ENCODE measurements around the gene LDAH.

LDAH gene

GRCh38 chr2:20674309-20674965, 148.5 kb downstream of the LDAH start:
- H2BK120ac ChIP-seq (ENCODE audit: low read depth, low read length), result no peak overlapping the region
- no peak overlapping the region for H4K91ac ChIP-seq (ENCODE audit: low read depth, low read length, poor library complexity)
- H3K4me3 ChIP-seq (ENCODE audit: low read length in 2 of 2), result no peak overlapping the region
- H3K27me3 ChIP-seq (ENCODE audit: control insufficient read depth in 3 of 3, insufficient read depth in 3 of 3, low read depth in 1 of 3, low read length in 3 of 3), result peaks cover 2 to 47% (median 23%) of the 10 kb centered on the region in 3 experiments
- no peak overlapping the region for H3K14ac ChIP-seq (ENCODE audit: low read length)
- H3K18ac ChIP-seq (ENCODE audit: low read length), result no peak overlapping the region
- H3K23ac ChIP-seq (ENCODE audit: low read depth, low read length, poor library complexity), result no peak overlapping the region
- H4K8ac ChIP-seq (ENCODE audit: low read depth, low read length), result no peak overlapping the region
- H3K27ac ChIP-seq (replicated peaks; ENCODE audit: low read length), result no peak overlapping the region
- H2BK15ac ChIP-seq (ENCODE audit: low read length), result no peak overlapping the region
- H3K4me2 ChIP-seq (ENCODE audit: insufficient read depth, low read length, poor library complexity, severe bottlenecking), result no peak overlapping the region
- H3K4me1 ChIP-seq (ENCODE audit: control insufficient read depth in 2 of 2, insufficient read depth in 1 of 2, low read depth in 1 of 2, low read length in 2 of 2), result peaks cover 4 to 22% of the 10 kb centered on the region in 2 donors
- no peak for DNase-seq (ENCODE audit: low spot score)
- peaks cover 0 to 19% of the 10 kb centered on the region in 2 donors for H3K36me3 ChIP-seq (replicated peaks in 1 of 2; ENCODE audit: control insufficient read depth in 2 of 2, insufficient read depth in 2 of 2, low read length in 2 of 2)
- H2BK12ac ChIP-seq (ENCODE audit: low read length), result no peak overlapping the region
- H2AFZ ChIP-seq (ENCODE audit: low read length), result no peak overlapping the region
- H3K9me3 ChIP-seq (replicated peaks in 1 of 2; ENCODE audit: control insufficient read depth in 2 of 2, insufficient read depth in 1 of 2, low read depth in 1 of 2, low read length in 2 of 2), result peaks cover 0 to 10% of the 10 kb centered on the region in 2 donors
- no CpG with 5 or more reads among the region's 11 CpGs for WGBS, 2 donors (ENCODE audit: extremely low coverage in 2 of 2, insufficient read length in 2 of 2, insufficient replicate concordance in 1 of 2)
- H3K4ac ChIP-seq (ENCODE audit: low read length), result no peak overlapping the region
- no peaks in the 10 kb centered on the region for H3K79me1 ChIP-seq (ENCODE audit: low read depth, low read length)
- H2BK5ac ChIP-seq (ENCODE audit: low read length), result no peak overlapping the region
- no peak overlapping the region for H3K9ac ChIP-seq (ENCODE audit: low read depth, low read length, poor library complexity)
- no peak overlapping the region for H2AK5ac ChIP-seq (ENCODE audit: low read depth, low read length)

- H3K4me1 ChIP-seq (ENCODE audit: control insufficient read depth in 2 of 2, insufficient read depth in 1 of 2, low read depth in 1 of 2, low read length in 2 of 2), result peaks cover 4 to 22% of the 10 kb centered on the region in 2 donors
- H3K23ac ChIP-seq (ENCODE audit: low read depth, low read length, poor library complexity), result no peak overlapping the region
- no peak overlapping the region for H2BK5ac ChIP-seq (ENCODE audit: low read length)
- H2BK15ac ChIP-seq (ENCODE audit: low read length), result no peak overlapping the region
- no peak overlapping the region for H2BK120ac ChIP-seq (ENCODE audit: low read depth, low read length)
- no peak overlapping the region for H3K4ac ChIP-seq (ENCODE audit: low read length)
- H3K27me3 ChIP-seq (ENCODE audit: control insufficient read depth in 3 of 3, insufficient read depth in 3 of 3, low read depth in 1 of 3, low read length in 3 of 3), result peaks cover 7 to 54% (median 29%) of the 10 kb centered on the region in 3 experiments
- H2AK5ac ChIP-seq (ENCODE audit: low read depth, low read length), result no peak overlapping the region
- H3K4me3 ChIP-seq (ENCODE audit: low read length in 2 of 2), result no peak overlapping the region
- no peak for DNase-seq (ENCODE audit: low spot score)
- no CpG with 5 or more reads among the region's 5 CpGs for WGBS, 2 donors (ENCODE audit: extremely low coverage in 2 of 2, insufficient read length in 2 of 2, insufficient replicate concordance in 1 of 2)
- H3K27ac ChIP-seq (replicated peaks; ENCODE audit: low read length), result no peak overlapping the region
- no peaks in the 10 kb centered on the region for H3K79me1 ChIP-seq (ENCODE audit: low read depth, low read length)
- no peak overlapping the region for H2AFZ ChIP-seq (ENCODE audit: low read length)
- peaks cover 0 to 15% of the 10 kb centered on the region in 2 donors for H3K36me3 ChIP-seq (replicated peaks in 1 of 2; ENCODE audit: control insufficient read depth in 2 of 2, insufficient read depth in 2 of 2, low read length in 2 of 2)
- H3K4me2 ChIP-seq (ENCODE audit: insufficient read depth, low read length, poor library complexity, severe bottlenecking), result no peak overlapping the region
- no peak overlapping the region for H4K8ac ChIP-seq (ENCODE audit: low read depth, low read length)
- H3K18ac ChIP-seq (ENCODE audit: low read length), result peak overlapping the region; percentile 33
- no peak overlapping the region for H4K91ac ChIP-seq (ENCODE audit: low read depth, low read length, poor library complexity)
- H2BK12ac ChIP-seq (ENCODE audit: low read length), result no peak overlapping the region
- H3K9ac ChIP-seq (ENCODE audit: low read depth, low read length, poor library complexity), result no peak overlapping the region
- H3K14ac ChIP-seq (ENCODE audit: low read length), result no peak overlapping the region
- peaks cover 0 to 10% of the 10 kb centered on the region in 2 donors for H3K9me3 ChIP-seq (replicated peaks in 1 of 2; ENCODE audit: control insufficient read depth in 2 of 2, insufficient read depth in 1 of 2, low read depth in 1 of 2, low read length in 2 of 2)
Measured at GRCh38 chr2:20673686-20674308, 149.1 kb downstream of the LDAH start.

- peaks cover 0 to 10% of the 10 kb centered on the region in 2 donors for H3K9me3 ChIP-seq (replicated peaks in 1 of 2; ENCODE audit: control insufficient read depth in 2 of 2, insufficient read depth in 1 of 2, low read depth in 1 of 2, low read length in 2 of 2)
- no peak overlapping the region for H3K4me2 ChIP-seq (ENCODE audit: insufficient read depth, low read length, poor library complexity, severe bottlenecking)
- H2BK12ac ChIP-seq (ENCODE audit: low read length), result no peak overlapping the region
- no peak overlapping the region for H2AK5ac ChIP-seq (ENCODE audit: low read depth, low read length)
- no peak overlapping the region for H2BK5ac ChIP-seq (ENCODE audit: low read length)
- H3K4me3 ChIP-seq (ENCODE audit: low read length in 2 of 2), result no peak overlapping the region
- peaks cover 10 to 22% of the 10 kb centered on the region in 2 donors for H3K4me1 ChIP-seq (ENCODE audit: control insufficient read depth in 2 of 2, insufficient read depth in 1 of 2, low read depth in 1 of 2, low read length in 2 of 2)
- H3K4ac ChIP-seq (ENCODE audit: low read length), result no peak overlapping the region
- H3K27ac ChIP-seq (replicated peaks; ENCODE audit: low read length), result no peak overlapping the region
- H2BK120ac ChIP-seq (ENCODE audit: low read depth, low read length), result no peak overlapping the region
- H2BK15ac ChIP-seq (ENCODE audit: low read length), result no peak overlapping the region
- no peak overlapping the region for H3K14ac ChIP-seq (ENCODE audit: low read length)
- peaks cover 22 to 68% (median 40%) of the 10 kb centered on the region in 3 experiments for H3K27me3 ChIP-seq (ENCODE audit: control insufficient read depth in 3 of 3, insufficient read depth in 3 of 3, low read depth in 1 of 3, low read length in 3 of 3)
- no peak overlapping the region for H2AFZ ChIP-seq (ENCODE audit: low read length)
- no peak for DNase-seq (ENCODE audit: low spot score)
- no peak overlapping the region for H4K91ac ChIP-seq (ENCODE audit: low read depth, low read length, poor library complexity)
- H3K18ac ChIP-seq (ENCODE audit: low read length), result peak overlapping the region; percentile 32
- peaks cover 0 to 10% of the 10 kb centered on the region in 2 donors for H3K36me3 ChIP-seq (replicated peaks in 1 of 2; ENCODE audit: control insufficient read depth in 2 of 2, insufficient read depth in 2 of 2, low read length in 2 of 2)
- H3K23ac ChIP-seq (ENCODE audit: low read depth, low read length, poor library complexity), result no peak overlapping the region
- no peaks in the 10 kb centered on the region for H3K79me1 ChIP-seq (ENCODE audit: low read depth, low read length)
- H3K9ac ChIP-seq (ENCODE audit: low read depth, low read length, poor library complexity), result no peak overlapping the region
- H4K8ac ChIP-seq (ENCODE audit: low read depth, low read length), result no peak overlapping the region
- WGBS, 2 donors (ENCODE audit: extremely low coverage in 2 of 2, insufficient read length in 2 of 2, insufficient replicate concordance in 1 of 2), result no CpG with 5 or more reads among the region's 18 CpGs
Measured at GRCh38 chr2:20672201-20672951, 150.5 kb downstream of the LDAH start.

- H2BK5ac ChIP-seq (ENCODE audit: low read length), result no peak overlapping the region
- no peak for DNase-seq (ENCODE audit: low spot score)
- H3K36me3 ChIP-seq (replicated peaks in 1 of 2; ENCODE audit: control insufficient read depth in 2 of 2, insufficient read depth in 2 of 2, low read length in 2 of 2), result peaks cover 0 to 5% of the 10 kb centered on the region in 2 donors
- no peak overlapping the region for H3K4ac ChIP-seq (ENCODE audit: low read length)
- no CpG with 5 or more reads among the region's 13 CpGs for WGBS, 2 donors (ENCODE audit: extremely low coverage in 2 of 2, insufficient read length in 2 of 2, insufficient replicate concordance in 1 of 2)
- H2AK5ac ChIP-seq (ENCODE audit: low read depth, low read length), result no peak overlapping the region
- no peak overlapping the region for H3K27ac ChIP-seq (replicated peaks; ENCODE audit: low read length)
- no peaks in the 10 kb centered on the region for H3K79me1 ChIP-seq (ENCODE audit: low read depth, low read length)
- no peak overlapping the region for H3K14ac ChIP-seq (ENCODE audit: low read length)
- H2AFZ ChIP-seq (ENCODE audit: low read length), result no peak overlapping the region
- H3K18ac ChIP-seq (ENCODE audit: low read length), result no peak overlapping the region
- no peak overlapping the region for H4K91ac ChIP-seq (ENCODE audit: low read depth, low read length, poor library complexity)
- no peak overlapping the region for H4K8ac ChIP-seq (ENCODE audit: low read depth, low read length)
- no peak overlapping the region for H3K4me2 ChIP-seq (ENCODE audit: insufficient read depth, low read length, poor library complexity, severe bottlenecking)
- H2BK120ac ChIP-seq (ENCODE audit: low read depth, low read length), result no peak overlapping the region
- H3K4me3 ChIP-seq (ENCODE audit: low read length in 2 of 2), result no peak overlapping the region
- H2BK12ac ChIP-seq (ENCODE audit: low read length), result no peak overlapping the region
- H3K9me3 ChIP-seq (replicated peaks in 1 of 2; ENCODE audit: control insufficient read depth in 2 of 2, insufficient read depth in 1 of 2, low read depth in 1 of 2, low read length in 2 of 2), result peaks cover 0 to 10% of the 10 kb centered on the region in 2 donors
- H3K23ac ChIP-seq (ENCODE audit: low read depth, low read length, poor library complexity), result peak overlapping the region; percentile 97
- H3K4me1 ChIP-seq (ENCODE audit: control insufficient read depth in 2 of 2, insufficient read depth in 1 of 2, low read depth in 1 of 2, low read length in 2 of 2), result peaks cover 10 to 22% of the 10 kb centered on the region in 2 donors
- no peak overlapping the region for H3K9ac ChIP-seq (ENCODE audit: low read depth, low read length, poor library complexity)
- H2BK15ac ChIP-seq (ENCODE audit: low read length), result no peak overlapping the region
- H3K27me3 ChIP-seq (ENCODE audit: control insufficient read depth in 3 of 3, insufficient read depth in 3 of 3, low read depth in 1 of 3, low read length in 3 of 3), result peaks cover 22 to 71% (median 42%) of the 10 kb centered on the region in 3 experiments
Measured at GRCh38 chr2:20671736-20672080, 151.2 kb downstream of the LDAH start.
